ENCODE measurements around the gene CEACAM16. TPM values are rescaled to one million over a fixed set of nuclear protein-coding genes. Genes with fewer than 3 reads are reported as not detected.

CEACAM16 gene
- total RNA-seq, 2 experiments from 2014 or later, result not detected

DNA sequence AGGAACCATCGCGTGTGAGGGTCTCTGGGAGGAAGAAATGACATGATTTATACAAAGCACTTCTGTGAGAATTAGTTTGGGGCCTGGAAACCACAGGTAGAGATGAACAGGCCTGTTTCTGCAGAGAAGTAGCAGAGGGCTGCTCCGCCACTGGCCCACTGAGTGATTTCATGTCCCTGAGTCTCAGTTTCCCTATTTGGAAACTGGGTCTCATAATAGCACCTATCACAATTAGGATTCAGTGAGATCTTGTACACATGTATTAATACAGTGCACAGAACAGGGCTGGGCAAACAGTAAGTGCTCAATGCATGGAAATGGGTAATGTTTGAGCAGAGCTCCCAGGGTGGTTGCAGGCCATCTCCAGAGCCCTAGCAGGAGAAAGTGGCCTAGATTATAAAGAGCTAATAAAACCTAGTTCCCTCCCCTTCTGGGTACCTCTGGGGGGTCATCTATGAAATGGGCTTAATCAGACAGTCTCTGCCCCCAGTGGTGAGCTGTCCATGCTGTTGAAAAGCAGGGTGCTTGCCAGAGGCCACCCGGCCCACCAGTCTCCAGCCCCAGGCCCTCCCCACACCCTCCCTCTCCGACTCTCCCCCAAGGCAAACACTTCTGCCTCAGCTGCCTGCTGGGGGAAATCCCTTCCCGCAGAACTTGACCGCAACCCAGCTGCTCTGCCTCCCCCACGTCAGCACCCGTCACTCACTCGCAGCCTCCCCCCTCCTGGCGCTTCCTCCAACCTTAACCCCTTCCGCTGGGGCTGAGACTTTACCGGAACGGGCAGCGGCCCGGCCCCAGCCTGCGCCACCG, 54.1 kb downstream of the CEACAM16 start:
- H3K36me3 Mint-ChIP-seq (ENCODE audit: low read depth), result peaks cover 47% of the 10 kb centered on the region
- intact Hi-C loops (cut with micrococcal nuclease), result no loop called here
- peak overlapping the region; percentile 98 for H3K27ac Mint-ChIP-seq
- peaks cover 51% of the 10 kb centered on the region for H3K4me1 Mint-ChIP-seq (ENCODE audit: low read depth)
- ATAC-seq (peak; percentile 85), DNase-seq (peak; percentile 97)
- TF ChIP-seq CTCF (IDR thresholded peaks at IDR 0.05), result no peak
- H3K27me3 Mint-ChIP-seq, result no peaks in the 10 kb centered on the region
- ChIA-PET CTCF (interaction anchor here (0.8 to 3.8 kb wide), 6 partner anchors 10 to 64 kb away, joined by 3 to 26 read pairs (median 7); no protein-coding TSS in a partner anchor), POLR2A (interaction anchor here (0.7 to 1.7 kb wide), 6 partner anchors 13 to 63 kb away, joined by 3 to 9 read pairs (median 4); no protein-coding TSS in a partner anchor)
- H3K9me3 Mint-ChIP-seq, result no peaks in the 10 kb centered on the region
- peak overlapping the region; percentile 91 for H3K4me3 Mint-ChIP-seq

- Mint-ChIP-seq H3K27ac (peak overlapping the region; percentile 98), H3K9me3 (no peaks in the 10 kb centered on the region), H3K4me1 (ENCODE audit: low read depth) (peaks cover 54% of the 10 kb centered on the region), H3K4me3 (peak overlapping the region; percentile 91), H3K36me3 (ENCODE audit: low read depth) (peaks cover 50% of the 10 kb centered on the region), H3K27me3 (no peaks in the 10 kb centered on the region)
- TF ChIP-seq CTCF (IDR thresholded peaks at IDR 0.05), result no peak
- ChIA-PET CTCF (interaction anchor here (0.7 to 3.8 kb wide), 7 partner anchors 11 to 92 kb away, joined by 3 to 26 read pairs (median 6); partner anchors contain the start of gene NECTIN2), POLR2A (interaction anchor here (0.7 to 1.7 kb wide), 6 partner anchors 12 to 63 kb away, joined by 3 to 9 read pairs (median 4); no protein-coding TSS in a partner anchor)
- no peak for ATAC-seq
- no peak for DNase-seq
- intact Hi-C loops (cut with micrococcal nuclease), result no loop called here
These were observed 54.6 kb downstream of the CEACAM16 start for GRCh38 chr19:44753626-44753931.

DNA sequence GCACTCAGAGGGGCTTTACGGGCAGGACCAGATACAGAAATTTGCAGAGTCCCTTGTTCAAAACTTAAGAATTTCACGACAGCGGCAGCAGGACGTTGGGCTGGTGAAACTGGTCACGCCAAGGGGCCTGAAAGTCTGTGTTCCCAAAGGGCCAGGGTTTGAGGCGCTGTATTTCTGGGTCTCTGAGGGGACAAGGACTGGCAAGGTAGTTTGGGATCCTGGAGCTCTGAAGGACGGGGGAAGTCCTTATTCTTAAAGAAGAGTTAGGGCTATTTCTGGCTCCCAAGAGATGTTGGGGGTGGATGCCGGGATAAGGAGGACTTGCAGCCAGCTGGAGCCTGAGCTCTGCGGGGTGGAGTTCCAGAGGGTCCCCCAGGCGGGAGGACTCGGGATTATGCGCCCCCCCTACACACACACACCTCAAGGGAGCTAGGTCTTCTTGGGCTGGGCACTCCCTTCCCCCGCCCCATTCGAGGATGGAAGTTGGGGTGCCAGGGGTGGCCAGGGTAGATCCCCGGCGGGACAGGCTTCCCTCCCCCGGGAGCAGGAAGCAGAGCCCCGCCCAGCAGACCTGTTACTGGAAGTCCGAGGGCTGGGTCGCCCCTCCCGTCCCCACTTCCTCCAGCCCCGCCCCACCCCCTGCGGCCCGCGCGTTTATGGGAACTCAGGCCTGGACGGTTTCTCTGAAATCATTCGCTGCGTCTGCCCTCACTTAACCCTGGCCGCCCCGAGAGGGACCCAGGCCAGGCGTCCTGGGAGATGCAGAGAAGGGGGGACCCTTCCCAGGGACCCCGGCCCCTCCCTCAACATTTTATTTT, 55.2 kb downstream of the CEACAM16 start:
- Mint-ChIP-seq H3K36me3 (ENCODE audit: low read depth) (peaks cover 52% of the 10 kb centered on the region), H3K9me3 (no peaks in the 10 kb centered on the region), H3K4me1 (ENCODE audit: low read depth) (peaks cover 54% of the 10 kb centered on the region), H3K27me3 (no peaks in the 10 kb centered on the region), H3K4me3 (peak overlapping the region; percentile 91), H3K27ac (peak overlapping the region; percentile 98)
- ChIA-PET POLR2A (interaction anchor here (0.7 to 1.7 kb wide), 5 partner anchors 12 to 64 kb away, joined by 3 to 9 read pairs (median 5); no protein-coding TSS in a partner anchor), CTCF (interaction anchor here (0.7 to 3.8 kb wide), 6 partner anchors 12 to 92 kb away, joined by 3 to 26 read pairs (median 8); partner anchors contain the start of gene NECTIN2)
- ATAC-seq (peak; percentile 35), DNase-seq (peak; percentile 86)
- intact Hi-C loops (cut with micrococcal nuclease), result no loop called here
- TF ChIP-seq CTCF (IDR thresholded peaks at IDR 0.05), result no peak

- Mint-ChIP-seq H3K4me3 (peak overlapping the region; percentile 91), H3K27me3 (no peaks in the 10 kb centered on the region)
- POLR2A ChIA-PET, result interaction anchor here (1.0 kb wide), 1 partner anchor 10 kb away, joined by 3 read pairs; no protein-coding TSS in a partner anchor
These were observed 55.8 kb downstream of the CEACAM16 start for GRCh38 chr19:44754750-44755080.

More at GRCh38 chr19:44754750-44755080, 55.8 kb downstream of the CEACAM16 start:
- CTCF ChIA-PET, result interaction anchor here (1.2 to 3.8 kb wide), 5 partner anchors 12 to 31 kb away, joined by 6 to 26 read pairs (median 11); no protein-coding TSS in a partner anchor
- Mint-ChIP-seq H3K9me3 (no peaks in the 10 kb centered on the region), H3K36me3 (ENCODE audit: low read depth) (peaks cover 48% of the 10 kb centered on the region), H3K4me1 (ENCODE audit: low read depth) (peaks cover 51% of the 10 kb centered on the region), H3K27ac (peak overlapping the region; percentile 98)
- no peak for TF ChIP-seq CTCF (IDR thresholded peaks at IDR 0.05)
- DNase-seq (no peak), ATAC-seq (no peak)
- intact Hi-C loops (cut with micrococcal nuclease), result no loop called here
